Liver (tissue), 3 donors: Measurements from ENCODE around the gene URM1.

ENCODE experiments used
- ATF3 ChIP-seq: IDR thresholded peaks from 2 replicates; pipeline ENCODE4 v1.6.1; 2016; ENCODE audit warnings: antibody characterized with exemption
- TF ChIP-seq, protein P1 (sequence below): fragments of 150-350 bp; IDR thresholded peaks from 2 replicates; pipeline ENCODE4 v1.5.1; 2017; ENCODE audit warnings: improper control_type of control experiment, low read depth, low read length; ENCODE audit not compliant: missing input control
- donor health status: healthy.
- donor health status: healthy.

DNA sequence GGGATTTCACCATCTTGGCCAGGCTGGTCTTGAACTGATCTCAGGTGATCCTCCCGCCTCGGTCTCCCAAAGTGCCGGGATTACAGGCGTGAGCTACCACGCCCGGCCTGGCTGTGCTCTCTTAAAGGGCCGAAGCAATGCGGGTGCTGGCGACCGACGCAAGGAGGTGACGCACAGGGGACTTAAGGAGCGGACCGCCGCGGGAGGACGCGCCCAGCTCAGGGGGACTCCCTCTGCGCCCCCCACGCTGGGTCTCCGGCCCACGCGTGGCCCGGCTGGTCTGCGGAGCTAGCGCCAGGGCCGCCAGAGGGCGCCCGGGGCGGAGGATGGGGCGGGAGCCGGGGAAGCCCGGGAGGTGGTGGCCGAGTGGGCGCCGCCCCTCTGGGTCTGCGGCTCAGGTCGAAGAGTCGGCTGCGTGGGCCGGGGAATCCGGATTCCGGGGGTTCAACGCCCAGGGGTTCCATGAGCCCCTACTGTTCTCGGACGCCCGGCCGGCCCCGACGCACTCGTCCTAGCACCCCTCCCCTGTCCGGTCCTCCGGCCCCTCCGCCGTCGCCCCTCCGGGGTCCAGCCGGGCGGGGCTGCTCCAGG lies 49.0 kb downstream of the URM1 start:
- TF ChIP-seq, protein P1, sequence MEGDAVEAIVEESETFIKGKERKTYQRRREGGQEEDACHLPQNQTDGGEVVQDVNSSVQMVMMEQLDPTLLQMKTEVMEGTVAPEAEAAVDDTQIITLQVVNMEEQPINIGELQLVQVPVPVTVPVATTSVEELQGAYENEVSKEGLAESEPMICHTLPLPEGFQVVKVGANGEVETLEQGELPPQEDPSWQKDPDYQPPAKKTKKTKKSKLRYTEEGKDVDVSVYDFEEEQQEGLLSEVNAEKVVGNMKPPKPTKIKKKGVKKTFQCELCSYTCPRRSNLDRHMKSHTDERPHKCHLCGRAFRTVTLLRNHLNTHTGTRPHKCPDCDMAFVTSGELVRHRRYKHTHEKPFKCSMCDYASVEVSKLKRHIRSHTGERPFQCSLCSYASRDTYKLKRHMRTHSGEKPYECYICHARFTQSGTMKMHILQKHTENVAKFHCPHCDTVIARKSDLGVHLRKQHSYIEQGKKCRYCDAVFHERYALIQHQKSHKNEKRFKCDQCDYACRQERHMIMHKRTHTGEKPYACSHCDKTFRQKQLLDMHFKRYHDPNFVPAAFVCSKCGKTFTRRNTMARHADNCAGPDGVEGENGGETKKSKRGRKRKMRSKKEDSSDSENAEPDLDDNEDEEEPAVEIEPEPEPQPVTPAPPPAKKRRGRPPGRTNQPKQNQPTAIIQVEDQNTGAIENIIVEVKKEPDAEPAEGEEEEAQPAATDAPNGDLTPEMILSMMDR: peak; percentile 52
- no peak for TF ChIP-seq ATF3
